Mammary epithelial cell (primary cell): ENCODE measurements around the gene MSMP.

ENCODE experiments used
- CTCF ChIP-seq, 2 donors: IDR thresholded peaks in 1 of 2; conservative IDR thresholded peaks in 1 of 2; 2 replicates each; pipeline ENCODE4 v1.5.1; 2011 to 2012; ENCODE audit warnings: inconsistent platforms in 2 of 2, low read length in 2 of 2, mild to moderate bottlenecking in 2 of 2, control low read depth in 1 of 2, low read depth in 1 of 2; ENCODE audit not compliant: insufficient read depth in 1 of 2; ENCODE audit errors: extremely low read depth in 1 of 2
- EZH2 ChIP-seq: IDR thresholded peaks from 2 replicates; pipeline ENCODE4 v1.6.1; 2012; ENCODE audit warnings: low read length, inconsistent platforms, borderline replicate concordance

DNA sequence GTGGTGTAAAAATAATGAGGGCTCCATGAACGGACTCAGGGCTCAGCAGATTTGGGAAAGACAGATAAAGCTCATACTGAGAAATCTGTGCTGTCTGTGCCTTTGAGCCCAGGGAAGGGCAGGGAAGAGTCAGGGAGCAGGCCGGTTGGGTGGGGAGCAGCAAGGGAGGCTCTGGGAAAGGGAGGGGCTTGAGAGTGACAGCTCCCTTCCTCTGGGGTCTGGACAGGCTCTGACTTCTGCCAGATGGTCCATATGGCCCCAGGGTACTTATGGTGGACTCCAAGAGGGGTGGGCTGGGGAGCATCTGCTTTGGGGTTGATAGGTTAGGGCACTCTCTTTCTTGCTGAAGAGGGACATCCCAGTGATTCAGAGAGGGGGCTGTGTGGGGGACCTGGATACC, 39.4 kb upstream of the MSMP start:
- TF ChIP-seq EZH2 = no peak
- no peak for TF ChIP-seq CTCF (conservative IDR thresholded peaks at IDR 0.05 in 1 of 2, IDR thresholded peaks at IDR 0.05 in 1 of 2; ENCODE audit: extremely low read depth in 1 of 2, insufficient read depth in 1 of 2, low read depth in 1 of 2, low read length in 2 of 2)
